KG1 (cell line): ENCODE data around the gene SLC6A12.
A peak's percentile ranks its signal among the peaks of the same experiment; 100 is the strongest.

Experiments used
- DNase-seq: peaks from one replicate; lab custom pipeline; 2025; lab: John Stamatoyannopoulos, UW

The SLC6A12 gene

GRCh38 chr12:234891-235415, 21.0 kb upstream of the SLC6A12 start:
- no peak for DNase-seq

GRCh38 chr12:234019-234418, 20.1 kb upstream of the SLC6A12 start:
- DNase-seq, result no peak

- DNase-seq, result no peak
Observed at GRCh38 chr12:233615-233968, 19.6 kb upstream of the SLC6A12 start.

GRCh38 chr12:232731-233614, 19.0 kb upstream of the SLC6A12 start:
- no peak for DNase-seq

- no peak for DNase-seq
Observed at GRCh38 chr12:230925-231671, 17.1 kb upstream of the SLC6A12 start.

- no peak for DNase-seq
Observed at GRCh38 chr12:229441-230191, 15.7 kb upstream of the SLC6A12 start.

GRCh38 chr12:228846-229200, 14.9 kb upstream of the SLC6A12 start:
- DNase-seq, result no peak

- no peak for DNase-seq
Observed at GRCh38 chr12:227923-228845, 14.2 kb upstream of the SLC6A12 start.

GRCh38 chr12:227286-227915, 13.4 kb upstream of the SLC6A12 start:
- DNase-seq, result no peak

- no peak for DNase-seq
Observed at GRCh38 chr12:226401-226800, 12.4 kb upstream of the SLC6A12 start.

- no peak for DNase-seq
Observed at GRCh38 chr12:225012-225411, 11.1 kb upstream of the SLC6A12 start.

GRCh38 chr12:224330-224729, 10.4 kb upstream of the SLC6A12 start:
- DNase-seq, result no peak

- no peak for DNase-seq
Observed at GRCh38 chr12:223841-224240, 9.9 kb upstream of the SLC6A12 start.

- no peak for DNase-seq
Observed at GRCh38 chr12:221736-222135, 7.8 kb upstream of the SLC6A12 start.

GRCh38 chr12:220946-221550, 7.1 kb upstream of the SLC6A12 start:
- DNase-seq, result no peak

- no peak for DNase-seq
Observed at GRCh38 chr12:220491-220890, 6.5 kb upstream of the SLC6A12 start.

GRCh38 chr12:219891-220352, 6.0 kb upstream of the SLC6A12 start:
- DNase-seq, result peak; percentile 18

GRCh38 chr12:218728-219590, 5.0 kb upstream of the SLC6A12 start:
- DNase-seq, result no peak

- DNase-seq, result no peak
Observed at GRCh38 chr12:218221-218620, 4.3 kb upstream of the SLC6A12 start.
